Measurements from ENCODE around the gene RAD51B. TPM values are rescaled to one million over a fixed set of nuclear protein-coding genes. Genes with fewer than 3 reads are reported as not detected.

RAD51B gene
- total RNA-seq, 1 donor from 2014 or later: 3.3 TPM

GRCh38 chr14:68370057-68370360, 550.4 kb downstream of the RAD51B start:
- ATAC-seq: no peak
- DNase-seq (ENCODE audit: low spot score): no peak

DNA sequence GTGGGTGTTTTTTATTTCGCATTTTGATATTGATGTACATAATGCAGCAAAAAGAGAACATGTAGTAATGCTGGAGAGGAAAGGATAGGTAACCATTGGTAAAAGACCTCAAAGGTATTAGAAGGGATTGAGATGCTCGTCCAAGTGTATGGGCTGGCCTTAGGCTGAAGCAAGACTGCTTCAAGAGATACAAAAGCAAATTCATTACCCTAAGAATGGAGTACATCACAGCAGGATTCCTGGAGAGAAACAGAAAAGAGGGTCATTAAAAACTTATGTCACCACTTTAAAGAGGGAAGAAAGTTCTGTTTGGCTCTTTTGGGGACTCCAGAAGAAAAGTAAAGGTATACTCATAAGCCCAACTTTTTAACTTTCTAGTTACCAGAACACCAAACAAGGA, 552.8 kb downstream of the RAD51B start:
- ATAC-seq (no peak), DNase-seq (ENCODE audit: low spot score) (no peak)

- ATAC-seq (no peak), DNase-seq (ENCODE audit: low spot score) (no peak)
Measured at GRCh38 chr14:68373124-68373646, 553.6 kb downstream of the RAD51B start.

DNA sequence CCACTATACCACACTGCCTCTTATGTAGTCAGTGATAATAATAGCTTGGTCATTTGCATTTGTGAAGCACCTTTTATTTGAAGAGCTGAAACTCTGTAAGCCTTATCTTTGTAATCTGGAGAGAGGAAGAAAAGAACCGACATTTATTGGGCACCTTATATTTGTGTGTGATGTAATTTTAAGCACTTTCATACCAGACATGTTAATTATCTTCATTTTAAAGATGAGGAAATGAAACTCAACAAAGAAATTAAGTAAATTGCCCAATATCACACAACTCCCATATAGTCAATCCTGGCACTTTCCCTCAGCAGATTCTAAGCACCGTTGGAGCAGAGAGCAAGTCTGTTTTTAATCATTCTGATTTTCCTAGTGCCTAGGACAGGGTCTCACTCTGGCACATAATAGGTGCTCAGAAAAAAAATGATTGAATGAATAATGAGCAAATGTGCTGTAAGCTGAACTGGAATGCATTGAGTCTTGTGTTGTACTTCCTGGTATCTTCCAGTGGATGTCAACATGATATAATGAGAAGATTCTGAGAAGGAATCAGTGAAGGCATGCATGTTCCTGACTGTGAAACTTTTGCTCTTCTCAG, 554.4 kb downstream of the RAD51B start:
- ATAC-seq: peak; percentile 32
- no peak for DNase-seq (ENCODE audit: low spot score)

GRCh38 chr14:68374682-68375081, 555.1 kb downstream of the RAD51B start:
- ATAC-seq (no peak), DNase-seq (ENCODE audit: low spot score) (no peak)

DNA sequence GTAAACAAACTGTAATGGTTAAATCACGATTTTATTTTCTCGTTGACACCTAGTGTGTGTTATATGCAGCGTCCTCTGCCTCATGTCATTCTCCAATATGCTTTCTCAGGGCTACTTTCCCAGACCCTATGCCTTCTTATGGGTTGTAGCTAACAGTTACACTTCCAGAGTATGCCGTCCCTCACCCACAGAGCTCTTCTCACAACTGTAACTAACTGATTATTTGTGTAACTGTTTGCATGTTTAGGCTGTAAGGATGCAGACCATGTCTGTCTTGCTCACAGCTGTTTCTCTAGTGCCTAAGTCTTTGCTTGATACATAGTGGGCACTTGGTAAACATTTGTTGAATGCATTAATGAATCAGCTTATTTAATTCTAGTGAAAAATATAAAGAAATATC, 555.8 kb downstream of the RAD51B start:
- no peak for DNase-seq (ENCODE audit: low spot score)
- no peak for ATAC-seq

DNA sequence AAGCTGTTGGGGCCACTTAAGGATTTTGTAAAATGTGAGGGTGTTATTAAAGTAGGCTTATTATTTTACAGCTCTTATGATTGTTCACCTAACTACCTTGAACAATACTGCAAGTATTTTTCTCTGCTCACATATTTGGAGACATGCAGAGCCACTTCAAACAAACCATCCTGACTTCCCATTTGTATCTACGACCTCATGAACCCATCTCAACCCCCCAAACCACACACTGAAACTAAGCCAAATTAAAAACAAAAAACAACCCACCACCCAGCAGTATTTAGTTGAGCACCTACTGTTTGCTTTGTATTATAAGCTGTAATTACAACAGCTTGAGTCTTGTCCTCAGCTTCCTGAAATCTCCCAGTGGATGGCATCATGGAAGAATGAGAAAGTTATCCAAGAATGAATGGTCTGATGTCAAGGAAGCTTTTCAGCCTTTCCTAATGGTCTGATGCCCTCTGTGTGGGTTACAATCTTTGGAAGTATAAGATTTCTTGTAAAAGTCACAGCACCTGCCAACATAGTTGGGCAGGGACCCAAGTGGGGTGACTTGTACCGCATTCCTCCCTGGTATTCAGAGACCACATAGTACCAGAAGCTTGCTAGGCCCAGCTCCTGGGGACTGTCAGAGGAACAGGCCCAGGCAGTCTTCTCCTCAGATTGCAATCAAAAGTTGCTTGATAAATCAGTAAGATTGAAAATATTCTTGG, 556.6 kb downstream of the RAD51B start:
- no peak for DNase-seq (ENCODE audit: low spot score)
- no peak for ATAC-seq

- ATAC-seq (no peak), DNase-seq (ENCODE audit: low spot score) (no peak)
Measured at GRCh38 chr14:68377006-68377405, 557.4 kb downstream of the RAD51B start.

DNA sequence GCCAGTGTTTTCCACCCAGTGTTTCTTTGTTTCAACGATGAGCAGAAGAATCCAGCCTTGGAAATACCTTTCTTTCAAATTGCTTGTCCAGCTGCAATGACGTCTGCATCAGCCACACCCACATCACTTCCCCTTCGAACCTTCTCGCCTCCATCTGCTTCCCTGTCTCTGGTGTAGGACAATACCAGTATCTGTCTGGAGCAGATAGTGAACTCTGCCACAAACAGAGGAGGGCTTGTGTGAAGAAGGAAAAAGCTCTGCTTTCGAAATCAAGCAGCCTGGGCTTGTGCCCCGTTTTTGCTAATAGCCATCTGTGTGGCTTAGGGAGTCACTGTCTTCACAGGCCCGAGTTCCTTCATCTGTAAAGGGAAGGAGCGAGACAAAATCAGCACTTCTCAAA, 557.9 kb downstream of the RAD51B start:
- DNase-seq (ENCODE audit: low spot score) (no peak), ATAC-seq (peak; percentile 69)

DNA sequence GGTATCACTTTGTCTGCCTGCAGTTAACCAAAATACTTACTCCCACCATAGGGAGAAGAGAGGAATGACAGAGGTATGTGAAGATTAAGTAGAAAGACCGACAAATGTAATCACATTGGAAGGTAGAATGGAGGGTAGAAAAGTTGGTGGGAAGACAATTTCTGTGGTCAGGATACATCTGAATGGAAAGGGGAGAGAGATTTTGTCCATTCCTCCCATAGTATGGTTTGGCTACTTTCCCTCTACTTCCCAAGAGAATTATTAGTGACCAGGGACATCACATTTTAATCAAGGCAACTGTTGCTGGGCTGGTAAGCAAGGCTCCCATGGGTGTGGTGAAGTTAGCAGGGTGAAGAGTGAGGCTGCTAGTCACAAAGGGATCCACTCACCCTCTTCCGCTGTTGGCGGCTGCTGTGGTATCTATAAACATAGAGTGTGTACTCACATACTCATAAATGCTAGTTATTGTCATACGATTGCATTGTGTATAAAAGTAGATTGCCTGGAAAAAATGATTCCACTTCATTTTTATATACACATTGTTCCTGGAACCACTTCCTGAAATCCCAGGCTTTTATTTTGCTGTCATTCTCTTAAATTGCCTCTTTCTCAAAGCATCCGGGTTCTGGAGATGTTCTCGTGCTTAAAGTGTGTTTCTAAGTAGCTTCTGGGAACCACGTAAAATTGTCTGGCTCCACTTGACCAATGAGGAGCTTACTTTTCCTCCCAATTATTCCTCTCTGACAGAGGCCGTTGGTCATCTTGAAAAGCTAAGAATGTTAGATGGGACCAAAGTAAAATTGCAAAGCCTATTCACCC, 560.1 kb downstream of the RAD51B start:
- DNase-seq (ENCODE audit: low spot score): no peak
- ATAC-seq: no peak

DNA sequence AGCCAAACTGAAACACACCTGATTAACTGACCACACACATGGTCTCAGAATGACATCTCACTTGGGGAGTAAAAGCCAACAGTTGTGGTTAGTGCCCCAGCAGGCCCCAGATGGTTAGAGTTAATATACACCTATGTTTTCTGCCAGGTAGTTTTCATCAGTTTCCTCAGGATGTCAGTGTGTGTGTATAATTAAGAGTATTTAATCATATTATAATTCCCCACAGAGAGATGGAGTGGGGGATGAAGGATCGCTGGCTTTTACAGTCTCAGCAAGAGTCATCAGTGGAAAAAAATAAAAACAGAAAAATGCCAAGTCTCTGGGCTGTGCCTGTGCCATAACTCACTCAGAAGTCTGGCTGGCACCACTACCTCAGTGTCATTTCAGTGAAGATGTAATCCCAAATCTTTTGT, 560.8 kb downstream of the RAD51B start:
- DNase-seq (ENCODE audit: low spot score) (no peak), ATAC-seq (no peak)

GRCh38 chr14:68384335-68384734, 564.8 kb downstream of the RAD51B start:
- DNase-seq (ENCODE audit: low spot score) (no peak), ATAC-seq (peak; percentile 65)

DNA sequence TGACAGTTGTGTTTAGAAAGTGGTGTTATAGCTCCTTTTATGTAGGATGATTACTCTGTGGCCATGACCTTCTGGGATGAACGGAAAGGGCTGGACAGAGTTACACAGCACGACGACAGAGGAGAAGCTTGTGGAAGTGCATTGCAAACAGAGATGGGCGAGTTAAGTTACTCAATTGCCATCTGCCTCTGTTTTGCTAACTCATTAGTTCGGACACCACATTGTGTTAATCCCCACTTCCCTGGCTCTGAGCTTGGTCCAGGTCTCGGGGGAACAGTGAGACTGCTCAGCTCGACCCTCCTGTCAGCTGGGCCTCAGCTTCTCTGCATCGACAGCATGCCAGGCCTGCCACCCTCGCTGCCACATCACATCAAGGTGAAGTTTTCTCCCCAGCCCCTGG, 565.3 kb downstream of the RAD51B start:
- DNase-seq (ENCODE audit: low spot score) (no peak), ATAC-seq (peak; percentile 21)

DNA sequence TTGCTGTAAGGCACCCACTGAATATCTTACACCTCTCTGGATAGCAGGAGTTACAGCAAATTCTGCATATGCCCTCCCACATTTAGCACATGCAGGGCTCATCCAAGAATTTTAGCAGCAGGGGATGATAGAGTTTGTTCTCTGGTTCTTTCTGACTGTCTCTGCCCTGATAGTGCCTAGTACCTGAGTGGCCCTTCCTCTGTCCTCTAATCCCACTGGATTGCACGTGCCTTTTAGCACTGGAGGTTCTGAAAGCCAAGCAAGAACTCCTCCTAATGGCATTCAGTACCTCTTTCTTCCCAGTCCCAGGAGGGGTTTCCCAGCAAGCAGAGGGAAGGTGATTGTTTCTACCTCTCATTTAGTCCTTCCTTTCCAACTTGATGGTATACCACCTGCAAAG, 566.9 kb downstream of the RAD51B start:
- ATAC-seq (no peak), DNase-seq (ENCODE audit: low spot score) (no peak)

DNA sequence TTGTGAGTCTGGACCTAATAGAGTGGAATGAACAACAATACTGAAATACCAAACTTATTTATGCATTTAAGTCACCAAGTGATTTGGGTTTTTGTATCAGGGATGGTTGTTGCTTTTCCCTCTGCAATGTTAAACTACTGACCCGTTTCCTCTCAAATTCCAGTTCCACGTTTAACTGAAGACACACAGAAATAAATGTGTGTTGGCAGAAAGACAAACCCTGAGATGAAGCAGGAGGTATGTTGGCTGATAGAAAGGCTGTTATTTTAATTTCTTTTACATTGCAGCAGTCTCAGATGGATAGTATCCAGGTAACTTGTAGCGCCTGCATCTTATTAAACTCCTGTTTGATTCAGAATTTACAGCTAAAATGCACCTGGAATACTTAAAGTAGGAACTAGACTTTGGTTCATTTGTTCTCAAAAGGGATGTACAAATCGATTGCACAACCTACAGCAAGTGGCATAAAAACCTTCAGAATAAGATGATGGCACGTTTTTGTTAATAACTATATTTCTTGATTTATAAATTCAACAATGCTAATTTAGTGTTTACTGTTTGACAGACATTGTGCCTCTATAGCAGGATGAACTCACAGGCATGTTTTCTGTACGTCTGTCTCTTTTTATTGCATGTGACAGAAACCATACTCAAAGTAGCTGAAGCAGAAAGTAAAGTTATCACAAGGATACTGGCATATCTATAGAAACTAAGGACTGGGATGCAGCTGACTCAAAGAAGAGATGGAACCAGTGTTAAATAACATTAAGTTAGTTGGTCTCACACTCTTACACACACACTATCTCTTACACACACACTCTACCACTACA, 567.6 kb downstream of the RAD51B start:
- DNase-seq (ENCODE audit: low spot score): no peak

DNA sequence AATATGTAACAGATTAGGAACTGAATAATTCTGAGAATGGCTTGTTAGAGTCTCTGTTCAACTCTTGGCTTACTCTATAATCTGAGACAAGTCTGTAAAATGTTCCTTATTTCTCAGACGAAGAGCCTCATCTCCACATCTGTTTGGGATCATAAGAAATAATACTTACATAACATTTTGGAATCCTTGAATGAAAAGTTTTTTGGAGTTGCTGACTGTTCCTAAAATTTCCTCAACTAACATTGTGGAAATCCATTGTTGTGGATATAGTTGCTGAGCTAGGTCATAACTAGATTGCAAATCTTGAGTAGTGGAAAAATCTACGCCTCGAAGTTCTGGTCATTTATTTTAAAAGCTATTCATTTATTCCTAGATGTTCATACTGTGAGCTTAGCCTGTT, 570.4 kb downstream of the RAD51B start:
- no peak for ATAC-seq
- no peak for DNase-seq (ENCODE audit: low spot score)

More for the DNA sequence above, 567.6 kb downstream of the RAD51B start:
- no peak for ATAC-seq

GRCh38 chr14:68390741-68391140, 571.2 kb downstream of the RAD51B start:
- ATAC-seq: peak; percentile 8
- no peak for DNase-seq (ENCODE audit: low spot score)

GRCh38 chr14:68391311-68392014, 571.9 kb downstream of the RAD51B start:
- ATAC-seq: no peak

DNA sequence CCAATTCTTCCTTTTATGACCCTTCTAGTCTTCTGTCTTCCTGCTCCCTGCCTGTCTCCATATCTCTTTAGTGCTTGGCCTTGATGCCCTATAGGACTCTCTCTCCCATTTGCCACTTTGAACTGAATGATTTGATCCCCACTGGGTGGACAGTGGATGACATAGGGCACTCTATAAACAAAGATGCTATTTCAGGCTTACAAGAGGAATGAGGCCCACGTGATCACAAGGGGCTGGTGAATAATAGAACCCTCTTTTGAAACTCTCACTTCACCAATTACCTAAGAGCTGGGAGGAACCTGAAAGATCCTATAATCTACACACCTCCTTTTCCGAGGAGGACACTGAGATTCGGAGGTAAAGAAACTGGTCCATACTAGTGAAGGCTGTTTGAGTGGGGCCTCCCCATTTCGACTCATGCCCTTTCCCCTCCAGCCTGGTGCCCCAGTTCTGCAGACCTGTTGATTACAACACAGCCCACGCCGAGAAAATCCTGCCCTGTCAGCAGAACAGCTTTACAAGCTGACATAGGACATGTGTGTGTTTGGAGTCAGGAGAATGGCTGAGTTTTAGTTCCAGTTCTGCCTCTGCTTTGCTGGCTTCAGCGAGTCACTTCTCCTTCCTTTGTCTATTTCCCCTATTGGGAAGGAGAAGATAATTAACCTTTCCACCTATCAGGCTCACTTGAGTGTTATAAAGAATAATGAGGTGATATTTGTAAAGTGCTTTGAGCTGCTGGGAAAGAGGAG, 573.0 kb downstream of the RAD51B start:
- peak; percentile 93 for ATAC-seq
- DNase-seq (ENCODE audit: low spot score): peak; percentile 85

More at GRCh38 chr14:68391311-68392014, 571.9 kb downstream of the RAD51B start:
- DNase-seq (ENCODE audit: low spot score): no peak

DNA sequence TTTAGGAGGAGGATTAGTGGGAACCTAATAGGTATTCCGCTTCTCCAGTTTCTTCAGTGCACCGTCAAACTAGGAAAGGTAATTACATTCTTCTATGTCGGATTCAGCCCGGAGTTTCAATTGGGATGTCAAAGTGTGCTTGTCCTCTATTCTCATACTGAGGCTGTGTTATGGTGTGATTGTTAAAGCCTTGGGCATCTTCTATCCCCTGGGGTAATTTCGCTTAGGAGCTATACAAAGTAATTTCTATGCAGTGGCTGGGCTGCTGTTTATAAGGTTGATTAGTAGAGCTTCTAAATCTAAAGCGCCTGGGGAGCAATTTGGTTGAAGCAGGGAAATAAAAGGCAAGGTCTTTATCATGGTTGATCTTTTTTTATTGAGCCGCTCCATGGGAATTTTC, 573.7 kb downstream of the RAD51B start:
- ATAC-seq (peak; percentile 6), DNase-seq (ENCODE audit: low spot score) (no peak)

All from left lobe of liver (tissue), 2 donors.